HG03378 (cell line): ENCODE results near the gene TRIM7.

Experiments
- ATAC-seq: cut with Tn5 transposase; IDR thresholded peaks from one replicate; pipeline ENCODE4 v1.9.1; 2021; ENCODE audit warnings: mild to moderate bottlenecking, moderate library complexity; ENCODE audit not compliant: unreplicated experiment

The TRIM7 gene

DNA sequence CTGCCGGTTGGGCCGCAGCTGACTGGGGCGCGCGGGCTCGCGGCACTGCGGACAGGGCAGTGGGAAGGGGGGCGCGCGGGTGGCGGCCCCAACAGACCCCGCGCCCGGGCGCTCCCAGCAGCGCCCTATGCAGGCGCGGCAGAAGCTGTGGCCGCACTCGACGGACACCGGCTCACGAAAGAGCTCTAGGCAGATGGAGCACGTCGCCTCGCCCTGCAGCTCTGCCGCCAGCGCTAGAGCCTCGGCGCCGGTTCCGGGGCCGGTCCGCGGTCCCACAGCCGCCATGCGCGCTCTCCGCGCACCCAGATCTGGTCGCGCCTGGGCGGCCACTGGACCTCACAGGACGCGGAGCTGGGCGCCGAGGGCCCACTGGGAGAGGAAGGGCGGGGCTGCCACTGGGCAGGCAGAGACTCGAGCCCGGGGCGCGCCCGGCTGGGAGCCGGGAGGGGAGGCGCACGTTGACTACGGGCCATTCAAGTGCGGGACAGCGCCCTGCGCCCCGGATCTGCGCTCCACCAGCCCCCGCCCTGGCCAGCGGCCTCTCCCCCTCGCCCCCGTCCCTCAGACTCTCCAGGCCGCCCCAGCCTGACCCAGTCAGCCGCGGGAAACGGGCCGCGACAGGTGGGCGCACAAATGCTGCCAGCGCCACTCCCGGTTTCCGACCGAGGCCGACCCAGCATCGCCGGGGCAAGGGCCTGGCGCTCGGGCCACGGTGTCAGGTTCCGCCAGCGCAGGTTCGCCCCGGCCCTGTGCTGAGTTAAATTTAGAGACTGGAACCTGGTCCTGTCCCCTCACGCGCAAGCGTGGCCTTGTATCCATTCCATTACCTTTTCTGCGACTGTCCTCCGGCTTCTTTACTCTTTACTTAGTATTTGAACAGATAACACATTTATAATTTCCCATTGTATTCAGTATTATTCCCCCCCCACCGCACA is at the start of gene TRIM7:
Gene TRIM7 (minus strand): TSS at position 371 of the 935 bp plus-strand sequence. CDS start 86 bp downstream, at position 285.
- ATAC-seq = no peak

GRCh38 chr5:181248277-181248676 is 43.3 kb upstream of the TRIM7 start:
- ATAC-seq = no peak

DNA sequence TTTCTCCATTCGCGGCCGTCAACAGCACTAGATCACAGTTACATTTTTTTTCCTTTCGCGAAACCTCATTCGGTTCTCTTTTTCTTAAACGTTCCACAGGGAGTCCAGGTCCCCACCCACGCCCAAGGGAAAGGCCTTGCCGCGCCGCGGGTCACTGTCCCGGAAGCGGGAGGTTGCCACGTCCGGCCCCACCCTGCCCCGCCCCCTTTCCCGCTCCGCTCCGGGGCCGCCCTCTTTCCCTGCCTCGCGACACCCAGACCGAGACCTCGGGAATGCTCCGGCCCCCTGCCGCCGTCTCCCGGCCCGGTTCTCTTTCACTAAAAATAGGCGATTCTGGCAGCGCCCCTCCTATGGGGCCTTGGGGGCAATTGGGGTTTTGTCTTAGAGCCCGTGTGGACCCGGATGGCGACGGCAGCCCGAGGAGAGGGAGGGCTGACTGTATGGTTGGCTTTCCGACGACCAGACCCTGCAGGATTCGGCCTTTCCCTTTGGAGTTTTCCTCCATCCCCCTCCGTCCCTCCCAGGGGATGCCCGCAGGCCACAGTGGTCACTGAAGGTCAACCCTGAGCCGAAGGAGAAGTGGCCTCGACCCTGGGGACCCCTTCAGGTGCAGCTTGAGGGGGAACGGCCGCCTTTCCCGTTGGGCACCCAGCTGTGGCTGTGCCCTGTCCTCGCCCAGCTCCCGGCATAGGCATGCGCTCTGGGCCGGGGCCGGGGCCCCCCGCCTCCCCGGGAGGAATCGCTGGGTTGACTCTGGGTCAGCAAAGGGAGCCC is 41.5 kb upstream of the TRIM7 start:
- no peak for ATAC-seq

GRCh38 chr5:181245427-181246275 is 40.7 kb upstream of the TRIM7 start:
- no peak for ATAC-seq

GRCh38 chr5:181243564-181244343 is 38.8 kb upstream of the TRIM7 start, which contains the start of gene RACK1:
Gene RACK1 (minus strand): TSS chr5:181243906. CDS start chr5:181243800, 106 bp downstream.
- ATAC-seq = peak; percentile 63

DNA sequence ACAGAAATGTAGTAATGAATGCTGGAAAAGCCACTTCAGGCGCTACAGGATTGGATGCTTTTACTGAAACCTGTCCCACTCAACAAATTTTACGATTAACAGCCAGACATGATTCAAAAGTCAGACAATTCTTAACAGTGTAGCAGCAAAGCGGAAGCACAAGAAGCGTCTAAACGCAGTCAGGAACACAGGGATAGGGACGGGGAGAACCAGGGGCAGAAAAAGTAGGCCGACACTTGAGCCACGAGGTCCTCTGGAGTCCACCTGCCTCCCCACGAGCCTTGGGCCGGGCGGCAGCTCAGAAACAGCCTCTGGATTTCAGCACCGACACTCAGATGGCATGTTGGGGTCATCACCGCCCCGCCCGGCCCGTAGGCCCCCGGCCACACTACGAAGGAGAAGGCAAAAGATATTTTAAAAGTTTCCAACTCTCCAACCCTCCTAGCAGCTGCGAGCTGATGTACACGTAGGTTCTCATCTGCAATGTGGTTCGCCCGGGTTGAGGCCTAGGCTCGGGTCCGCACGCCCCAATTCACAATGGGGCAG is 38.1 kb upstream of the TRIM7 start:
- no peak for ATAC-seq

GRCh38 chr5:181242031-181242451 is 37.0 kb upstream of the TRIM7 start:
- ATAC-seq = no peak

DNA sequence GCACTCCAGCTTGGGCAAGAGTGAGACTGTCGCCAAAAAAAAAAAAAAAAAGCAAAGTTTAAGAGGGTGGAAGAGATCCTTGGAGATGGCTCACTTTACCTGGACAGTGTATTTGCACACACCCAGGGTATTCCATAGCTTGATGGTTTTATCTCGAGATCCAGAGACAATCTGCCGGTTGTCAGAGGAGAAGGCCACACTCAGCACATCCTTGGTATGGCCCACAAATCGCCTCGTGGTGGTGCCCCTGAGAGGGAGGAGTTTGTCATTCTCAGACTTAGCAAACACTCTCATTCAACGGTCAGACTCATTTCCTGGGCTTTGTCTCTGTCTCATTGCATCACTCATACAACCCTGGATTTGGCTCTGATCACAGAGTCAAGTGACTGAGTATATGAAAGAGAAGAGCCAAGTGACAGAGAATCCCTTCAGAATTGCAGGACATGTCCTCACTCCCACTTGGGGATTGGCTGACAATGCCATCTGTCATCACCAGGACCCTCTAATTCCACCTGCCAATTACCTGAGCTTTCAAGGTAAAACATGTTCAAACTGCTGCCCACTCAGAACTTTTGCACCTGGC is 36.5 kb upstream of the TRIM7 start:
- no peak for ATAC-seq

- ATAC-seq = no peak
These were observed 34.2 kb upstream of the TRIM7 start for GRCh38 chr5:181239062-181239663.

DNA sequence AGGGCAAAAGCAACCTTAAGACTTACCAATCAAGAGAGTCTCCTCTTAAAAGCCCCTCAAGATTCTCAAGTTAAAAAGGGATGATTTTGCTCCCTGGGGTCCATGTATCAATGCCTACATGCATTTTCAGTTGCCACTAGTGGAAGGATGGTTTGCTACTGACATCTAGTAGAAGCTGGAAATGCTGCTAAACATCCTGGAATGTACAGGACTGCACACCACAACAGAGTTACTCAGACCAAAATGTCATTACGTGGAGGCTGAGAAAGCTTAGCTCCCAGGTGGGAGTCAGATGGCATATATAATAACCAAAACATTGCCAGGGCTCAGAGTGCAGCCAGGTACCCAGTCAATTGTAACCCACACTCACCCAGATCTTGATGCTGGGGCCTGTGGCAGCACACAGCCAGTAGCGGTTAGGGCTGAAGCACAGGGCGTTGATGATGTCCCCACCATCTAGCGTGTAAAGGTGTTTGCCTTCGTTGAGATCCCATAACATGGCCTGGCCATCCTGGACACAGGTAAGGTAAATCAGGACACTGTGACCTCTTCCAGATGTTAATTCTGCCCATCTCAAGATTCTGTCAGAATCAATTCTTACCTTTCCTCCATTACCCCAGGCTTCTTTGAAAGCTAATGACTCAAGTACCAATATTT is 32.9 kb upstream of the TRIM7 start:
- ATAC-seq = no peak

DNA sequence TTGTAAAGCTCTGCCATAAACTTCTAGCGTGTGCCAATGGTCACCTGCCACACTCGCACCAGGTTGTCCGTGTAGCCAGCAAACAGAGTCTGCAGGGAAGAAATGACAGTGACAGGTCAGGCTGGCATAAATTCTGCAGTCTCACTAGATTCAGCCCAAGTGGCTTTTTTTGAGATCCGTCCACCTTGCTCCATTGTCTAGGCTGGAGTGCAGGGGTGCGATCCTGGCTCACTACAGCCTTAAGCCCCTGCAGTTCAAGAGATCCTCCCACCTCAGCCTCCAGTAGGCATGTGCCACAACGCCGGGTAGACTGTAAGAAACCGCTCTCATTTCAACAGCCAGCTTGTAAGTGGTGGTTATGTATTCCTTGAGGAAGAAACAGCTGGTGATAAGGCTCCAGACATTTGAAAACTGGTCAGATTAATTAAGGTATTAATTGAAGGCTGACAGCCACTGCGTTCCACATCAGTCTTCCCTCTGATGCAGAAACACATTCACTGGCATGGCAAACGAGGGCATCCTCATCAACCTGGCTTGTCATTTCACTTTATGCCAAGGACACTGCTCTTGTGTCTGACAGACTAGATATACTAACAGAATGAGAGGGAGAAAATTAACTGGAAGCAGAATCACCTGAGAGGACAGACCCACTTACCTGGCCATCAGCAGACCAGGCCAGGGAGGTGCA is 32.1 kb upstream of the TRIM7 start:
- no peak for ATAC-seq

GRCh38 chr5:181236471-181236870 is 31.5 kb upstream of the TRIM7 start:
- ATAC-seq = no peak

DNA sequence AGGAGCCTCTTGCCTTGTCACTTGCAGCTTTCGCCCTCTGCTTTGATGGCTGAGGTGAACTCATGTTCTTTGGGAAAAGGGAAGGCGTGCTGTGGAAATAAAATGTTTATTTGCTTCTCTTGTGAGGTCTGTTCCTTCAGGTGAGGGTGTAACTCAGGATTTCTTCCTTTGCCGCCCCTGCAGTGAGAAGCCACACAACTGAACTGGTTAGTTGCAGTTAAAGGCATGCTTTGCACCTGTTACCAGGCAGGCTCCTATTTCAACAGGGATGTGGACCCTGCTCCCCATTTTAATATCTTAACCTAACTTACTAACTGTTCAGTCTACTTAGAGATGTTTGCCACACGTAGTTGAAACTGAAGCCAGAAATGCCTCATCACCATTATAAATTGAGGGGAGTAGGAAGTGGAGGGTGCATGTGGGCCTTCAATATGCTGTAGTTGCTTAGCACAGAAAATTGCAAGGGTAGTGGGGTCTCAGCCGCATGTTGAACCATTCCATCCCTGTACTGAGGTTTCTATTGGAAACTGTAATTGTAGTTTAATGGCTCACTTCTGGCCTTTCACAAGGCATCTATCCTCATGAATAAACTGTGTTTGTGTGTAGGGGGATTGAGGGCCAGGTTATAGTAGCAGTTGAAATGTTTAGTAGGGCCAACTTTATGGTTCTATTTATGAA is 30.8 kb upstream of the TRIM7 start:
- no peak for ATAC-seq

GRCh38 chr5:181235323-181235688 is 30.3 kb upstream of the TRIM7 start:
- ATAC-seq = no peak

DNA sequence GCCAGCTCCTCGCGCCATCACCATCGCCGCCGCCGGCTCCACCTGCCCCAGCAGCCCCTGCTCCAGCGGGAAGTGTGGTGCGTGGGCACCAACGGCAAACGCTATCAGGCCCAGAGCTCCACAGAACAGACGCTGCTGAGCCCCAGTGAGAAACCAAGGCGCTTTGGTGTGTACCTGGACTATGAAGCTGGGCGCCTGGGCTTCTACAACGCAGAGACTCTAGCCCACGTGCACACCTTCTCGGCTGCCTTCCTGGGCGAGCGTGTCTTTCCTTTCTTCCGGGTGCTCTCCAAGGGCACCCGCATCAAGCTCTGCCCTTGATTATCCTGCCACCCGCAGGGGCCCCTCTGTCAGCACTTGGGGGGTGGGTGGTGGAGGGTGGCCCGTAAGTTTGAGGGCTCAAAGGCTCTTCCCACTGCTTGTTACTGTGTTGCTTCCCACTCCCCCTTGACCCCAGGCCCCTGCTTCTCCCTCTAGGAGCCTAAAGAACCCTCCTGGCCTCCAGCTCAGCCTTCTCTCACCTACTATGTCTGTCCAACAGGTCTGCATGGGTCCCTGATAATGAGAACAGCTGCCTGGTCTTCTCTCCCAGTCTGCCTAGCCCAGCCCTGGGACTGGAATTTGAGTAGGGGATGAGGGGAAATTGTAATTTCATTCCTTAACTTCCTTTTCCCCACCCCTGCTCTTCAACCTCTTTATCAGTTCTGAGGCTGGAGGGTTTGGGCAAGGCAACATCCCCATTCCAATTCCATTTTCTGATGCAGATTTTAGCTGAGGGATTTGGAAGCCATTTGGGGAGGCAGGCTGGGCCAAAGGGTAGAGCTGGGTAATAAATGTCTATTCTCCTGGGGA is 29.7 kb upstream of the TRIM7 start:
- no peak for ATAC-seq

GRCh38 chr5:181233801-181234454 is 28.9 kb upstream of the TRIM7 start:
- ATAC-seq = no peak
